SK-N-SH (cell line): ENCODE results near the gene EPB41L1. TPM values are rescaled to one million over a fixed set of nuclear protein-coding genes. Genes with fewer than 3 reads are reported as not detected.

Experiments used
- CTCF ChIA-PET: fragments of 300-600, 350-600 bp; formaldehyde crosslinking; extraction: SDS; loops from one replicate; lab custom pipeline; 2021; lab: Yijun Ruan, JAX
- POLR2A ChIA-PET: fragments of 350-600 bp; sonication (Branson Sonifier 250); formaldehyde crosslinking; extraction: SDS; loops from one replicate; lab custom pipeline; 2020; ENCODE audit warnings: antibody characterized with exemption, inconsistent platforms; lab: Yijun Ruan, JAX
- DNase-seq: peaks from one replicate; pipeline ENCODE4 v3.0.0; 2012
- H2AFZ ChIP-seq: fragments of 200-600 bp; sonication (generic); 2 replicates; pipeline ENCODE4 v1.8.1; 2016; ENCODE audit warnings: antibody characterized with exemption, mild to moderate bottlenecking, low read depth
- H3F3A ChIP-seq: fragments of 200-600 bp; sonication (generic); replicated peaks from 2 replicates; pipeline ENCODE3; 2016; ENCODE audit warnings: antibody characterized with exemption, mild to moderate bottlenecking; ENCODE audit not compliant: insufficient read depth
- H3K27ac ChIP-seq, 2 experiments: fragments of 200-500 bp in 1 of 2; fragments of 200-600 bp in 1 of 2; sonication (Bioruptor generic) in 1 of 2; sonication (generic), shearing (Covaris generic) in 1 of 2; 2 replicates each; pipeline versions ENCODE4 v1.5.1 to v1.6.1; 2014 to 2016; ENCODE audit warnings: low read depth in 2 of 2, inconsistent platforms in 1 of 2, low read length in 1 of 2, mild to moderate bottlenecking in 1 of 2, mixed read lengths in 1 of 2
- H3K27me3 ChIP-seq: fragments of 200-600 bp; sonication (generic), shearing (Covaris generic); 2 replicates; pipeline ENCODE4 v1.6.1; 2016; ENCODE audit warnings: mixed run types; ENCODE audit not compliant: insufficient read depth
- H3K36me3 ChIP-seq, 2 experiments: fragments of 200-500 bp in 1 of 2; fragments of 200-600 bp in 1 of 2; sonication (Bioruptor generic) in 1 of 2; sonication (generic) in 1 of 2; replicated peaks in 1 of 2; 2 replicates each; pipeline versions ENCODE3 to v1.5.1; 2014 to 2016; ENCODE audit warnings: low read length in 1 of 2, mild to moderate bottlenecking in 1 of 2; ENCODE audit not compliant: insufficient read depth in 2 of 2, control insufficient read depth in 1 of 2
- H3K4me1 ChIP-seq, 2 experiments: fragments of 200-500 bp in 1 of 2; fragments of 200-600 bp in 1 of 2; sonication (Bioruptor generic) in 1 of 2; sonication (generic), shearing (Covaris generic) in 1 of 2; 2 replicates each; pipeline versions ENCODE4 v1.5.1 to v1.6.1; 2014 to 2016; ENCODE audit warnings: low read depth in 1 of 2, low read length in 1 of 2, mixed run types in 1 of 2; ENCODE audit not compliant: insufficient read depth in 2 of 2, control insufficient read depth in 1 of 2
- H3K4me2 ChIP-seq: fragments of 200-600 bp; sonication (generic), shearing (Covaris generic); 2 replicates; pipeline ENCODE4 v1.6.1; 2017; ENCODE audit warnings: mixed run types
- H3K4me3 ChIP-seq, 2 experiments: fragments of 200-500 bp in 1 of 2; fragments of 200-600 bp in 1 of 2; sonication (Bioruptor generic) in 1 of 2; sonication (generic), shearing (Covaris generic) in 1 of 2; 2 replicates each; pipeline versions ENCODE4 v1.5.1 to v1.8.1; 2014 to 2016; ENCODE audit warnings: low read depth in 2 of 2, inconsistent platforms in 1 of 2, low read length in 1 of 2, mild to moderate bottlenecking in 1 of 2, mixed read lengths in 1 of 2, moderate library complexity in 1 of 2
- H3K79me2 ChIP-seq: fragments of 200-600 bp; sonication (generic); 2 replicates; pipeline ENCODE4 v1.8.1; 2017; ENCODE audit warnings: mild to moderate bottlenecking; ENCODE audit not compliant: insufficient read depth
- H3K9ac ChIP-seq: fragments of 200-600 bp; sonication (generic); 2 replicates; pipeline ENCODE4 v1.6.1; 2017; ENCODE audit warnings: mixed run types
- H3K9me2 ChIP-seq: fragments of 200-600 bp; sonication (generic); 2 replicates; pipeline ENCODE4 v1.6.1; 2017; ENCODE audit warnings: mixed run types
- H3K9me3 ChIP-seq: fragments of 200-600 bp; sonication (generic); 2 replicates; pipeline ENCODE4 v1.6.1; 2017; ENCODE audit warnings: mixed run types, mild to moderate bottlenecking, moderate library complexity
- H4K20me1 ChIP-seq: fragments of 200-600 bp; sonication (generic); 2 replicates; pipeline ENCODE4 v1.6.1; 2017; ENCODE audit warnings: mild to moderate bottlenecking, mixed run types; ENCODE audit not compliant: insufficient read depth
- CHD2 ChIP-seq: fragments of 150-350 bp; IDR thresholded peaks from 2 replicates; pipeline ENCODE4 v1.6.1; 2018; ENCODE audit warnings: low read length; ENCODE audit not compliant: partially characterized antibody
- ELF1 ChIP-seq: IDR thresholded peaks from 2 replicates; pipeline ENCODE4 v1.4.0; 2012
- EP300 ChIP-seq, 2 experiments: IDR thresholded peaks; 2 replicates each; pipeline versions ENCODE4 v1.4.0 to v1.6.1; 2012; ENCODE audit warnings: borderline replicate concordance in 1 of 2, low read depth in 1 of 2, low read length in 1 of 2
- FOSL2 ChIP-seq: IDR thresholded peaks from 2 replicates; pipeline ENCODE4 v1.4.0; 2012; ENCODE audit warnings: low read depth, mild to moderate bottlenecking, moderate library complexity, borderline replicate concordance
- FOXJ3 ChIP-seq: sonication (generic); formaldehyde crosslinking; IDR thresholded peaks from 2 replicates; pipeline ENCODE4 v1.5.1; 2020; ENCODE audit warnings: mild to moderate bottlenecking, missing genetic modification reagents
- GABPA ChIP-seq: IDR thresholded peaks from 2 replicates; pipeline ENCODE4 v1.4.0; 2012; ENCODE audit warnings: low read depth, mild to moderate bottlenecking
- GATA2 ChIP-seq: sonication (generic); formaldehyde crosslinking; IDR thresholded peaks from 2 replicates; pipeline ENCODE4 v1.5.0; 2020; ENCODE audit warnings: mild to moderate bottlenecking, missing genetic modification reagents
- JUND ChIP-seq: IDR thresholded peaks from 2 replicates; pipeline ENCODE4 v1.4.0; 2012
- MXI1 ChIP-seq: IDR thresholded peaks from 2 replicates; pipeline ENCODE4 v1.6.1; 2012; ENCODE audit warnings: mild to moderate bottlenecking, low read depth, low read length, improper control_type of control experiment
- NFIC ChIP-seq: IDR thresholded peaks from 2 replicates; pipeline ENCODE4 v1.4.0; 2012; ENCODE audit warnings: borderline replicate concordance
- NRF1 ChIP-seq: IDR thresholded peaks from 2 replicates; pipeline ENCODE4 v1.6.1; 2012; ENCODE audit warnings: low read depth, mild to moderate bottlenecking, low read length
- POLR2AphosphoS5 ChIP-seq: IDR thresholded peaks from 2 replicates; pipeline ENCODE4 v1.6.1; 2012; ENCODE audit warnings: low read depth, low read length
- RAD21 ChIP-seq: IDR thresholded peaks from 2 replicates; pipeline ENCODE4 v1.6.1; 2012; ENCODE audit warnings: mild to moderate bottlenecking, low read length
- RCOR1 ChIP-seq: fragments of 150-350 bp; IDR thresholded peaks from 2 replicates; pipeline ENCODE4 v1.6.1; 2017; ENCODE audit warnings: antibody characterized with exemption, low read length
- RFX5 ChIP-seq: IDR thresholded peaks from 2 replicates; pipeline ENCODE4 v1.6.1; 2012; ENCODE audit warnings: mild to moderate bottlenecking, improper control_type of control experiment, low read length
- SIN3A ChIP-seq: IDR thresholded peaks from 2 replicates; pipeline ENCODE4 v1.6.1; 2012; ENCODE audit warnings: low read depth, mild to moderate bottlenecking, low read length, moderate library complexity, borderline replicate concordance
- TAF1 ChIP-seq: IDR thresholded peaks from 2 replicates; pipeline ENCODE4 v1.6.1; 2012; ENCODE audit warnings: low read depth, mild to moderate bottlenecking, low read length, moderate library complexity, borderline replicate concordance
- TCF12 ChIP-seq: IDR thresholded peaks from 2 replicates; pipeline ENCODE4 v1.4.0; 2012
- TEAD4 ChIP-seq: IDR thresholded peaks from 2 replicates; pipeline ENCODE4 v1.4.0; 2012; ENCODE audit warnings: mild to moderate bottlenecking, borderline replicate concordance; ENCODE audit not compliant: insufficient read depth
- YY1 ChIP-seq: IDR thresholded peaks from 2 replicates; pipeline ENCODE4 v1.4.0; 2012; ENCODE audit warnings: low read depth, mild to moderate bottlenecking
- WGBS: methylation state at CpG from one replicate; pipeline ENCODE4 v1.1.6; 2017; ENCODE audit warnings: low lambda C conversion rate; 5-methylcytosine and 5-hydroxymethylcytosine counted together
- polyA plus RNA-seq, 3 experiments: library from polyadenylated mRNA; depleted of rRNA; stranded (reverse); fragments of >200 nt; gene quantifications; 2 replicates each; pipeline ENCODE4 v1.2.3, GENCODE V29; 2012
- TF ChIP-seq, protein P1 (sequence below): IDR thresholded peaks from 2 replicates; pipeline ENCODE4 v1.4.0; 2012; ENCODE audit warnings: low read depth
- TF ChIP-seq, protein P2 (sequence below): IDR thresholded peaks from 2 replicates; pipeline ENCODE4 v1.4.0; 2012; ENCODE audit warnings: low read depth, borderline replicate concordance
- TF ChIP-seq, protein P3 (sequence below): IDR thresholded peaks from 2 replicates; pipeline ENCODE4; 2012
- TF ChIP-seq, protein P4 (sequence below): fragments of 200-600 bp; sonication (generic); IDR thresholded peaks from 2 replicates; pipeline ENCODE4 v1.6.1; 2017; ENCODE audit warnings: antibody characterized with exemption, mild to moderate bottlenecking, moderate library complexity
- TF ChIP-seq, protein P5 (sequence below): fragments of 150-350 bp; IDR thresholded peaks from 2 replicates; pipeline ENCODE4 v1.6.1; 2016; ENCODE audit warnings: mild to moderate bottlenecking, low read depth, low read length

EPB41L1 gene
- polyA plus RNA-seq, 1 of the 3 experiments (the other 2 are of a cell fraction): 26.1 TPM

DNA sequence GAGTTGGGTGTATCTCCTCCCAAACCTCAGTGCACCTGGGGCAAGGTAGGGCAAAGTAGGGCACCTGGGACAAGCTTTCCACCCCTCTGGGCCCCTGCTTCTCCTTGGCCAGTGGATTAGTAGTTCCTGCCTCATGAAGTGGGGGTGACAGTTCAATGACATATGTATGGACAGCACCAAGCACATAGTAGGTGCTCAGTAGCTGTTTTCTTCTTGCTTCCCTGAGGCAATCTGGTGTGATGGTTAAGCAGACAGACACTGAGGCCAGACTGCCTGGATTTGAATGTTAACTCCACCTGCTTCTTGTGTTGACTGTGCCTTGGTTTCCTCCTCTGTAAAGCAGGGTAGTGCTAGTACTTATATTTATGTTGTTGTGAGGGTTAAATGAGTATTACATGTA, 25.8 kb downstream of the EPB41L1 start:
- Histone ChIP-seq H4K20me1 (0 out of 2 replicates have a peak, but pooled peaks cover 2% of the 10 kb centered on the region), H2AFZ (no peak overlapping the region), H3K27ac (no peak overlapping the region), H3K36me3 (peaks cover 0 to 26% of the 10 kb centered on the region in 2 experiments), H3K9me2 (no peaks in the 10 kb centered on the region), H3F3A (peaks cover 3% of the 10 kb centered on the region), H3K4me1 (peaks cover 0 to 18% of the 10 kb centered on the region in 2 experiments; a peak in 1 of 4 replicates), H3K4me2 (no peak overlapping the region), H3K79me2 (no peaks in the 10 kb centered on the region), H3K27me3 (no peaks in the 10 kb centered on the region), H3K9me3 (no peaks in the 10 kb centered on the region), H3K9ac (no peak overlapping the region), H3K4me3 (no peak overlapping the region)
- TF ChIP-seq, protein P1, sequence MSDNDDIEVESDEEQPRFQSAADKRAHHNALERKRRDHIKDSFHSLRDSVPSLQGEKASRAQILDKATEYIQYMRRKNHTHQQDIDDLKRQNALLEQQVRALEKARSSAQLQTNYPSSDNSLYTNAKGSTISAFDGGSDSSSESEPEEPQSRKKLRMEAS: no peak
- TF ChIP-seq GATA2 (no peak), POLR2AphosphoS5 (no peak), NRF1 (no peak), TCF12 (no peak), FOSL2 (no peak), JUND (no peak), MXI1 (no peak), FOXJ3 (CRISPR knock-in tag) (no peak), TAF1 (no peak), NFIC (no peak)
- TF ChIP-seq, protein P2, sequence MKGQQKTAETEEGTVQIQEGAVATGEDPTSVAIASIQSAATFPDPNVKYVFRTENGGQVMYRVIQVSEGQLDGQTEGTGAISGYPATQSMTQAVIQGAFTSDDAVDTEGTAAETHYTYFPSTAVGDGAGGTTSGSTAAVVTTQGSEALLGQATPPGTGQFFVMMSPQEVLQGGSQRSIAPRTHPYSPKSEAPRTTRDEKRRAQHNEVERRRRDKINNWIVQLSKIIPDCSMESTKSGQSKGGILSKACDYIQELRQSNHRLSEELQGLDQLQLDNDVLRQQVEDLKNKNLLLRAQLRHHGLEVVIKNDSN: no peak
- TF ChIP-seq, protein P3, sequence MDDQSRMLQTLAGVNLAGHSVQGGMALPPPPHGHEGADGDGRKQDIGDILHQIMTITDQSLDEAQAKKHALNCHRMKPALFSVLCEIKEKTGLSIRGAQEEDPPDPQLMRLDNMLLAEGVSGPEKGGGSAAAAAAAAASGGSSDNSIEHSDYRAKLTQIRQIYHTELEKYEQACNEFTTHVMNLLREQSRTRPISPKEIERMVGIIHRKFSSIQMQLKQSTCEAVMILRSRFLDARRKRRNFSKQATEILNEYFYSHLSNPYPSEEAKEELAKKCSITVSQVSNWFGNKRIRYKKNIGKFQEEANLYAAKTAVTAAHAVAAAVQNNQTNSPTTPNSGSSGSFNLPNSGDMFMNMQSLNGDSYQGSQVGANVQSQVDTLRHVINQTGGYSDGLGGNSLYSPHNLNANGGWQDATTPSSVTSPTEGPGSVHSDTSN: no peak
- DNase-seq: no peak
- CTCF ChIA-PET: interaction anchor here (1.0 to 4.0 kb wide), 7 partner anchors 13 to 259 kb away, joined by 3 to 16 read pairs (median 4); no protein-coding TSS in a partner anchor
- POLR2A ChIA-PET: no interaction called here

DNA sequence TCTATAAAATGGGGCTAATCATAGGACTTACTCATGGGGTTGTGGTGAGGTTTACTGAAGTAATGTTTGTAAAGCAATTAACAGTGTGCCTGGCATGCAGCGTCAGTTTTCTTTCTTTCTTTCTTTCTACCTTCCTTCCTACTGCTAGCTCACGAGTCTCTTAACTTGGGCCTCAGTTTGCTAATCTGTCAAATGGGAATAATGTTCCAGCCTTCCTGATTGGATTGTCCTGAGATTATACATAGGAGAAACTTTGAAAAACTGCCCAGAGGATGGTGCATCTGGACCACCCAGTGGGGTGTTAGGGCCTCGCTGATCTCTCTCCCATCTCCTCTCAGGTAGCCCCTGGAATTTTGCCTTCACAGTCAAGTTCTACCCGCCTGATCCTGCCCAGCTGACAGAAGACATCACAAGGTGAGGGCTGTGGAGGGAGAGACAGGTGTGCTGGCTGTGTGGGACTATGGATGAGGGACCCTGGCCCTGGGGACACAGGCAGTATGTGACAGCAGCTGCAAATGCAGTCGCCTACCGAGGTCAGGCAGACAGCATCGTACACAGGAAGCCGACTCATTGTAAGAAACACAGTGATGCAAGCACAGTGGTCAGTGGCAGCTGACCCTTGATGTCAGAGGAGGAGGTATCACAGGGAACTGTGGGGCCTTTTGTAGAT, 27.5 kb downstream of the EPB41L1 start:
- Histone ChIP-seq H3K27me3 (no peaks in the 10 kb centered on the region), H3K9ac (no peak overlapping the region), H3F3A (peaks cover 3% of the 10 kb centered on the region), H3K79me2 (no peaks in the 10 kb centered on the region), H3K36me3 (peaks cover 0 to 23% of the 10 kb centered on the region in 2 experiments), H2AFZ (no peak overlapping the region), H3K9me2 (no peaks in the 10 kb centered on the region), H3K4me2 (no peak overlapping the region), H4K20me1 (no peaks in the 10 kb centered on the region), H3K4me3 (no peak overlapping the region), H3K27ac (no peak overlapping the region), H3K9me3 (no peaks in the 10 kb centered on the region), H3K4me1 (peaks cover 0 to 14% of the 10 kb centered on the region in 2 experiments; a peak in 1 of 4 replicates)
- TF ChIP-seq, protein P4, sequence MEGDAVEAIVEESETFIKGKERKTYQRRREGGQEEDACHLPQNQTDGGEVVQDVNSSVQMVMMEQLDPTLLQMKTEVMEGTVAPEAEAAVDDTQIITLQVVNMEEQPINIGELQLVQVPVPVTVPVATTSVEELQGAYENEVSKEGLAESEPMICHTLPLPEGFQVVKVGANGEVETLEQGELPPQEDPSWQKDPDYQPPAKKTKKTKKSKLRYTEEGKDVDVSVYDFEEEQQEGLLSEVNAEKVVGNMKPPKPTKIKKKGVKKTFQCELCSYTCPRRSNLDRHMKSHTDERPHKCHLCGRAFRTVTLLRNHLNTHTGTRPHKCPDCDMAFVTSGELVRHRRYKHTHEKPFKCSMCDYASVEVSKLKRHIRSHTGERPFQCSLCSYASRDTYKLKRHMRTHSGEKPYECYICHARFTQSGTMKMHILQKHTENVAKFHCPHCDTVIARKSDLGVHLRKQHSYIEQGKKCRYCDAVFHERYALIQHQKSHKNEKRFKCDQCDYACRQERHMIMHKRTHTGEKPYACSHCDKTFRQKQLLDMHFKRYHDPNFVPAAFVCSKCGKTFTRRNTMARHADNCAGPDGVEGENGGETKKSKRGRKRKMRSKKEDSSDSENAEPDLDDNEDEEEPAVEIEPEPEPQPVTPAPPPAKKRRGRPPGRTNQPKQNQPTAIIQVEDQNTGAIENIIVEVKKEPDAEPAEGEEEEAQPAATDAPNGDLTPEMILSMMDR: no peak
- TF ChIP-seq, protein P1: no peak
- TF ChIP-seq POLR2AphosphoS5 (no peak), RCOR1 (no peak), YY1 (no peak), SIN3A (no peak), GATA2 (no peak), TEAD4 (no peak), CHD2 (no peak), RAD21 (no peak), GABPA (no peak), ELF1 (no peak), RFX5 (no peak), EP300 (IDR thresholded peaks at IDR 0.05; ENCODE audit: borderline replicate concordance in 1 of 2, low read depth in 1 of 2, low read length in 1 of 2) (no peak)
- TF ChIP-seq, protein P5, sequence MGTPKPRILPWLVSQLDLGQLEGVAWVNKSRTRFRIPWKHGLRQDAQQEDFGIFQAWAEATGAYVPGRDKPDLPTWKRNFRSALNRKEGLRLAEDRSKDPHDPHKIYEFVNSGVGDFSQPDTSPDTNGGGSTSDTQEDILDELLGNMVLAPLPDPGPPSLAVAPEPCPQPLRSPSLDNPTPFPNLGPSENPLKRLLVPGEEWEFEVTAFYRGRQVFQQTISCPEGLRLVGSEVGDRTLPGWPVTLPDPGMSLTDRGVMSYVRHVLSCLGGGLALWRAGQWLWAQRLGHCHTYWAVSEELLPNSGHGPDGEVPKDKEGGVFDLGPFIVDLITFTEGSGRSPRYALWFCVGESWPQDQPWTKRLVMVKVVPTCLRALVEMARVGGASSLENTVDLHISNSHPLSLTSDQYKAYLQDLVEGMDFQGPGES: no peak
- no peak for DNase-seq
- 91% methylated on average over 8 of the region's 8 CpGs for WGBS
- POLR2A ChIA-PET: no interaction called here
- CTCF ChIA-PET: interaction anchor here (1.3 to 1.8 kb wide), 2 partner anchors 17 to 20 kb away, joined by 4 to 8 read pairs; no protein-coding TSS in a partner anchor
